Effector memory CD8-positive, alpha-beta T cell (primary cell): ENCODE data around the gene PRR5.

Source experiments
- ATAC-seq: fragments of 150-1000 bp; cut with Tn5 transposase; replicated peaks from 2 replicates; pipeline ENCODE4 v1.10.0; 2021; ENCODE audit warnings: mild to moderate bottlenecking, moderate library complexity
- DNase-seq, 3 experiments: peaks; one replicate each; pipeline ENCODE4 v3.0.0; 2021
- H3K27ac Mint-ChIP-seq, 2 donors: one replicate each; pipeline ENCODE4 v1.8.0; 2022; ENCODE audit warnings: mild to moderate bottlenecking in 2 of 2, mixed read lengths in 2 of 2, moderate library complexity in 2 of 2
- H3K27me3 Mint-ChIP-seq, 2 donors: one replicate each; pipeline ENCODE4 v1.8.0; 2022; ENCODE audit warnings: mixed read lengths in 2 of 2
- H3K36me3 Mint-ChIP-seq: one replicate; pipeline ENCODE4 v1.8.0; 2022; ENCODE audit warnings: mild to moderate bottlenecking, moderate library complexity, mixed read lengths; ENCODE audit not compliant: insufficient read depth
- H3K4me1 Mint-ChIP-seq, 2 donors: one replicate each; pipeline ENCODE4 v1.8.0; 2022; ENCODE audit warnings: low read depth in 2 of 2, mixed read lengths in 2 of 2
- H3K4me3 Mint-ChIP-seq, 2 donors: one replicate each; pipeline ENCODE4 v1.8.0; 2022; ENCODE audit warnings: mild to moderate bottlenecking in 2 of 2, mixed read lengths in 2 of 2, moderate library complexity in 2 of 2
- H3K9me3 Mint-ChIP-seq, 2 donors: one replicate each; pipeline ENCODE4 v1.8.0; 2022; ENCODE audit warnings: mixed read lengths in 2 of 2

PRR5 gene

GRCh38 chr22:44721213-44721612, 19.2 kb downstream of the PRR5 start:
- ATAC-seq = peak; percentile 28
- Mint-ChIP-seq H3K4me1 (peaks cover 17 to 40% of the 10 kb centered on the region in 2 donors), H3K36me3 (peaks cover 69% of the 10 kb centered on the region), H3K9me3 (no peaks in the 10 kb centered on the region), H3K4me3 (peak overlapping the region in 1 of 2 donors; percentile 54), H3K27me3 (no peaks in the 10 kb centered on the region), H3K27ac (peak overlapping the region in 1 of 2 donors; percentile 89)
- no peak for DNase-seq

GRCh38 chr22:44722611-44723010, 20.6 kb downstream of the PRR5 start:
- H3K27ac Mint-ChIP-seq = peak overlapping the region in 1 of 2 donors; percentile 77
- DNase-seq (no peak), ATAC-seq (no peak)
- H3K36me3 Mint-ChIP-seq = peaks cover 73% of the 10 kb centered on the region
- H3K4me3 Mint-ChIP-seq = no peak overlapping the region
- H3K4me1 Mint-ChIP-seq = peaks cover 17 to 38% of the 10 kb centered on the region in 2 donors
- no peaks in the 10 kb centered on the region for H3K27me3 Mint-ChIP-seq
- no peaks in the 10 kb centered on the region for H3K9me3 Mint-ChIP-seq

DNA sequence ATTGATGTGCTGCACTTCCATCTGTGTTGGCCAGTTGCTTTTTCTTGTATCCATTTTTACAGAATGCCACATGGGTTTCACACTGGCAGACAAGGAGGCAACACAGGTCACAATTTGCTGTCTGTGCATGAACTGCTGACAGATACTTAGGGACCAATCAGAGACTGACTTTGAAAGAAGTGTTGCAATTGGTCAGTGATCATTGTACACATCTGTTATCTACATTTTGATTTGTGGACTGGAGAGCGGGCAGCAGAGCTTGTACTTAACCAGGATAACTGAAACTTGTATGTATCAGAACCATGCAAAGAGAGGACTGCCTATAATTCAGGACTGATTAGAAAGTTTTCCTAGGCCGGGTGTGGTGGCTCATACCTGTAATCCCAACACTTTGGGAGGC, 21.8 kb downstream of the PRR5 start:
- DNase-seq = no peak
- ATAC-seq = no peak
- Mint-ChIP-seq H3K4me1 (peaks cover 12 to 33% of the 10 kb centered on the region in 2 donors), H3K9me3 (no peaks in the 10 kb centered on the region), H3K4me3 (no peak overlapping the region), H3K27me3 (no peaks in the 10 kb centered on the region), H3K27ac (peak overlapping the region in 1 of 2 donors; percentile 94), H3K36me3 (peaks cover 72% of the 10 kb centered on the region)

DNA sequence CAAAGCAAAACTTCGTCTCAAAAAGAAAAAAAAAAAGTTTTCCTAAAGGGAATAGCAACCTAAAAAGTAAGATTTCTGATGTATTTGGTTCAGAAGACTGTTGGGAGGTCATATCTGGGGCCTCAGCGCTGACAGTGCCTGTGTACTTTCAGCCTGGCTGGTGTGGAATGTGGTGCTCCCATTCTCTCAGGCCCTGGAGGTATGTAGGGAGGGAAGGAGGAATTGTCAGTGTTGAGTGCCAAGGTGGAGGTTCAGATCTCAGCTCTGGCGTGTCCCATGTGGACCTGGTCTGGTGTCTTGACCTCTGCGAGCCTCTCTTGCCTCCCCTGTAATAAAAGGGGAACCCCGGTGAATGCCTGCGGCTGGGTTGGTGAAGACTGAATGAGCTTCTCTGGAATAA, 22.4 kb downstream of the PRR5 start:
- H3K36me3 Mint-ChIP-seq = peaks cover 73% of the 10 kb centered on the region
- peaks cover 10 to 33% of the 10 kb centered on the region in 2 donors for H3K4me1 Mint-ChIP-seq
- DNase-seq (no peak), ATAC-seq (no peak)
- H3K9me3 Mint-ChIP-seq = no peaks in the 10 kb centered on the region
- H3K27ac Mint-ChIP-seq = peak overlapping the region in 1 of 2 donors; percentile 94
- H3K4me3 Mint-ChIP-seq = peak overlapping the region in 1 of 2 donors; percentile 27
- no peaks in the 10 kb centered on the region for H3K27me3 Mint-ChIP-seq

GRCh38 chr22:44724859-44725258, 22.9 kb downstream of the PRR5 start:
- peaks cover 73% of the 10 kb centered on the region for H3K36me3 Mint-ChIP-seq
- DNase-seq = no peak
- no peak overlapping the region for H3K4me3 Mint-ChIP-seq

DNA sequence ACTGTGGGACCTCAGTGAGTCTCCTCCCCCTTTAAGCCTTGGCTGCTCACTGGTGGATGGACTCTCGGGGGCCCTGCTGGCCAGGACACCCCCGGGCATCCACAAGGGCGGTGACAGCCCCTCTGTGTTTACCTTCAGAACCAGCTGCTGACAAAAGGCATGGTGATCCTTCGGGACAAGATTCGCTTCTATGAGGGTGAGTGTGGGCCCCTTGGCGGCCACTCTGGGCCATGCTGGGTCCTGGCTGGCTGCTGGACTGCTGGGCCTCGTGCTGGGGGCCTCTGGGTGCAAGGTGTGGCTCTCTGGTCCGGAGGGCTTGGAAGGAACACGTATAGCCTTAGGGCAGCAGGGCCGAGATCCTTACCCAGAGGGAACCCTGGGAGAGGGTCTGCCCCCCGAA, 24.4 kb downstream of the PRR5 start:
- Mint-ChIP-seq H3K36me3 (peaks cover 81% of the 10 kb centered on the region), H3K27me3 (no peaks in the 10 kb centered on the region), H3K4me3 (no peak overlapping the region), H3K9me3 (no peaks in the 10 kb centered on the region), H3K4me1 (peaks cover 5 to 23% of the 10 kb centered on the region in 2 donors), H3K27ac (no peak overlapping the region)
- ATAC-seq (no peak), DNase-seq (no peak)

More at GRCh38 chr22:44724859-44725258, 22.9 kb downstream of the PRR5 start:
- no peak for ATAC-seq
- Mint-ChIP-seq H3K27ac (peak overlapping the region in 1 of 2 donors; percentile 94), H3K9me3 (no peaks in the 10 kb centered on the region), H3K27me3 (no peaks in the 10 kb centered on the region), H3K4me1 (peaks cover 9 to 29% of the 10 kb centered on the region in 2 donors)

- Mint-ChIP-seq H3K4me1 (peaks cover 5 to 22% of the 10 kb centered on the region in 2 donors), H3K36me3 (peaks cover 79% of the 10 kb centered on the region), H3K27me3 (no peaks in the 10 kb centered on the region), H3K9me3 (no peaks in the 10 kb centered on the region), H3K27ac (peak overlapping the region in 1 of 2 donors; percentile 76), H3K4me3 (no peak overlapping the region)
- ATAC-seq = no peak
- no peak for DNase-seq
These were observed 25.1 kb downstream of the PRR5 start for GRCh38 chr22:44727148-44727547.

- H3K9me3 Mint-ChIP-seq = no peaks in the 10 kb centered on the region
- peaks cover 5 to 24% of the 10 kb centered on the region in 2 donors for H3K4me1 Mint-ChIP-seq
- ATAC-seq (no peak), DNase-seq (no peak)
- peak overlapping the region in 1 of 2 donors; percentile 31 for H3K4me3 Mint-ChIP-seq
- peak overlapping the region in 1 of 2 donors; percentile 76 for H3K27ac Mint-ChIP-seq
- H3K27me3 Mint-ChIP-seq = no peaks in the 10 kb centered on the region
- peaks cover 79% of the 10 kb centered on the region for H3K36me3 Mint-ChIP-seq
These were observed 25.7 kb downstream of the PRR5 start for GRCh38 chr22:44727709-44728108.

DNA sequence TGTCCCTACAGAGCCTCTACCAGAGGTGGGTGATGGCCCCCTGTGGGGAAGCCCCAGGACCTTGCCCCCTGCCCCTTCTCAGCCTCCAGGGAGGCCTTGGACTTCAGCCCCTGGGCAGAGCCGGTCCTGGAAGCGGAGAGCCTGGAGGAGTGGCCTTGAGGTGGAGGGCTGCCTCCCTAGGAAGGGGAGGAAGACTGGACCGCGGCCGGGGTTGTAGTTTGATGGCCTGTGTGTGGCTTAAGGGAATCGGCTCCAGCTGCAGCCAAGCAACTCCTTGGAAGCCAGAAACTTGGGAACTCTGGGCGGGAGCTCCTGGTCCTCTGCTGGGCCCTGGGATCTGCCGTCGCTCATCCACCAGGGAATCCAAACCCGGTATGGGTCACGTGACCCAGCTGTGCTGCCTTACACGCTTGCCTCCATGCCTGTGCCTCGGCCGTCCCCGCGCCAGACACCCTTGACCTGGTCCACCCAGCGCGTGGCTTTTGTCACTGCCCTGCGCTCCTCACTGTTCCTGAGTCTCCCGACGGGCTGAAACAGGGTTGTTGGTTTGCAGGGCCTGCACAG, 26.8 kb downstream of the PRR5 start:
- Mint-ChIP-seq H3K36me3 (peaks cover 74% of the 10 kb centered on the region), H3K4me1 (peaks cover 5 to 26% of the 10 kb centered on the region in 2 donors), H3K4me3 (peak overlapping the region in 1 of 2 donors; percentile 36), H3K9me3 (no peaks in the 10 kb centered on the region), H3K27ac (peak overlapping the region; percentile 25 to 83), H3K27me3 (no peaks in the 10 kb centered on the region)
- DNase-seq = no peak
- no peak for ATAC-seq

- Mint-ChIP-seq H3K4me3 (peak overlapping the region in 1 of 2 donors; percentile 31), H3K9me3 (no peaks in the 10 kb centered on the region), H3K4me1 (peaks cover 5 to 26% of the 10 kb centered on the region in 2 donors), H3K36me3 (peaks cover 68% of the 10 kb centered on the region), H3K27me3 (no peaks in the 10 kb centered on the region), H3K27ac (peak overlapping the region; percentile 25 to 83)
- ATAC-seq (peak; percentile 72), DNase-seq (peak in 1 of 3 experiments; percentile 11)
These were observed 27.5 kb downstream of the PRR5 start for GRCh38 chr22:44729391-44730021.

- Mint-ChIP-seq H3K27me3 (no peaks in the 10 kb centered on the region), H3K4me3 (no peak overlapping the region), H3K27ac (peak overlapping the region in 1 of 2 donors; percentile 86), H3K9me3 (no peaks in the 10 kb centered on the region), H3K4me1 (peaks cover 5 to 25% of the 10 kb centered on the region in 2 donors), H3K36me3 (peaks cover 65% of the 10 kb centered on the region)
- DNase-seq = no peak
- ATAC-seq = no peak
These were observed 28.0 kb downstream of the PRR5 start for GRCh38 chr22:44730022-44730393.

GRCh38 chr22:44730490-44731356, 28.7 kb downstream of the PRR5 start:
- DNase-seq = no peak
- Mint-ChIP-seq H3K27me3 (no peaks in the 10 kb centered on the region), H3K27ac (peak overlapping the region in 1 of 2 donors; percentile 86), H3K4me3 (peak overlapping the region in 1 of 2 donors; percentile 27), H3K9me3 (no peaks in the 10 kb centered on the region), H3K36me3 (peaks cover 65% of the 10 kb centered on the region), H3K4me1 (peaks cover 6 to 26% of the 10 kb centered on the region in 2 donors)
- ATAC-seq = no peak

DNA sequence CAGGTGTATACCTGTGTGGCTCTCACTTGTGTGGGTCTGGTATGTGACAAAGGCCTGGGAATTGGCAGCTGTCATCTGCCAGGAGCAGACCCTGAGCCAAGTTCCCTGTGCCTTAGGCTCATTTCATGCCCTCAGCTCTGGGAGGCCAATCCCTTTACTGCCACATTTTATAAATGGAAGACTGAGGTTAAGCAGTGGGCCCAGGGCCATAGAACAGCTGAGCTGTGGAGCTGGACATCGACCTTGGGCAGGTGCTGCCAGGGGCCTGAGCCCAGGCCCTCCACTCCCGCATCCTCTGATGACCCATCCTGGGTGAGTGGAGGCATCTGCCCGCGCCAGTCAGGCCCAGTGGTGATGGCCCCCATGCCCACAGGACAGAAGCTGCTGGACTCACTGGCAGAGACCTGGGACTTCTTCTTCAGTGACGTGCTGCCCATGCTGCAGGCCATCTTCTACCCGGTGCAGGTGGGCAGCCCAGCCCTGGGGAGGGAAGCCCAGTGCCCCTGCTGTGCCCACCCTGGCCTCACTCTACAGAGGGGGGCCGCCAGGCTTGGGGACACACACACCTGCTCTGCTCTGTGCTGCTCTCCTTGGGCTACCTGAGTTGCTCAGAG, 29.5 kb downstream of the PRR5 start:
- H3K4me3 Mint-ChIP-seq = no peak overlapping the region
- no peak for DNase-seq
- ATAC-seq = no peak
- H3K4me1 Mint-ChIP-seq = peaks cover 11 to 29% of the 10 kb centered on the region in 2 donors
- H3K27ac Mint-ChIP-seq = peak overlapping the region in 1 of 2 donors; percentile 86
- H3K27me3 Mint-ChIP-seq = no peaks in the 10 kb centered on the region
- H3K9me3 Mint-ChIP-seq = no peaks in the 10 kb centered on the region
- H3K36me3 Mint-ChIP-seq = peaks cover 66% of the 10 kb centered on the region
